ENCODE results near the gene NUDT9.
A peak's percentile ranks its signal among the peaks of the same experiment; 100 is the strongest.

The NUDT9 gene

GRCh38 chr4:87497159-87497558, 74.8 kb downstream of the NUDT9 start:
- TF ChIP-seq SUZ12 (IDR thresholded peaks at IDR 0.05) = no peak
- TF ChIP-seq SP1 (IDR thresholded peaks at IDR 0.05) = no peak
- TF ChIP-seq FOXA1 (IDR thresholded peaks at IDR 0.05) = no peak
- TF ChIP-seq BHLHE40 (IDR thresholded peaks at IDR 0.05; ENCODE audit: borderline replicate concordance) = no peak
- TF ChIP-seq ELF4 (IDR thresholded peaks at IDR 0.05) = no peak
- CTCF ChIA-PET = interaction anchor here (1.1 kb wide), 1 partner anchor 278 kb away, joined by 4 read pairs; no protein-coding TSS in a partner anchor
- POLR2A ChIA-PET = no interaction called here
- peak; percentile 30 for DNase-seq (ENCODE audit: extremely low spot score)

- CTCF ChIA-PET = interaction anchor here (1.1 kb wide), 1 partner anchor 278 kb away, joined by 4 read pairs; no protein-coding TSS in a partner anchor
- POLR2A ChIA-PET = interaction anchor here (0.7 kb wide), 1 partner anchor 437 kb away, joined by 3 read pairs; no protein-coding TSS in a partner anchor
- TF ChIP-seq PKNOX1 (IDR thresholded peaks at IDR 0.05) (no peak), BHLHE40 (IDR thresholded peaks at IDR 0.05; ENCODE audit: borderline replicate concordance) (no peak), L3MBTL2 (conservative IDR thresholded peaks at IDR 0.05) (no peak), CTBP1 (IDR thresholded peaks at IDR 0.05; ENCODE audit: borderline replicate concordance) (no peak), FOXM1 (IDR thresholded peaks at IDR 0.05; ENCODE audit: borderline replicate concordance) (no peak), ARNT (IDR thresholded peaks at IDR 0.05) (no peak), LEF1 (IDR thresholded peaks at IDR 0.05; ENCODE audit: borderline replicate concordance) (no peak), HDGF (IDR thresholded peaks at IDR 0.05; ENCODE audit: borderline replicate concordance) (no peak), FOXA1 (IDR thresholded peaks at IDR 0.05) (no peak), TARDBP (IDR thresholded peaks at IDR 0.05) (no peak), ZNF384 (IDR thresholded peaks at IDR 0.05) (no peak), SUZ12 (IDR thresholded peaks at IDR 0.05) (no peak), NFRKB (IDR thresholded peaks at IDR 0.05) (no peak), SP1 (IDR thresholded peaks at IDR 0.05) (no peak), FOXK2 (IDR thresholded peaks at IDR 0.05) (no peak), ELF4 (IDR thresholded peaks at IDR 0.05) (no peak)
- no peak for DNase-seq (ENCODE audit: extremely low spot score)
Measured at GRCh38 chr4:87497578-87497977, 75.2 kb downstream of the NUDT9 start.

GRCh38 chr4:87498446-87498900, 76.1 kb downstream of the NUDT9 start:
- POLR2A ChIA-PET = interaction anchor here (0.7 kb wide), 1 partner anchor 436 kb away, joined by 3 read pairs; no protein-coding TSS in a partner anchor
- TF ChIP-seq ARNT (IDR thresholded peaks at IDR 0.05) = no peak
- no peak for TF ChIP-seq HDGF (IDR thresholded peaks at IDR 0.05; ENCODE audit: borderline replicate concordance)
- TF ChIP-seq SP1 (IDR thresholded peaks at IDR 0.05) = no peak
- TF ChIP-seq BHLHE40 (IDR thresholded peaks at IDR 0.05; ENCODE audit: borderline replicate concordance) = no peak
- TF ChIP-seq FOXK2 (IDR thresholded peaks at IDR 0.05) = no peak
- no peak for TF ChIP-seq NFRKB (IDR thresholded peaks at IDR 0.05)
- TF ChIP-seq SUZ12 (IDR thresholded peaks at IDR 0.05) = no peak
- no peak for TF ChIP-seq L3MBTL2 (conservative IDR thresholded peaks at IDR 0.05)
- TF ChIP-seq PKNOX1 (IDR thresholded peaks at IDR 0.05) = no peak
- no peak for TF ChIP-seq ZNF384 (IDR thresholded peaks at IDR 0.05)
- no peak for TF ChIP-seq CTBP1 (IDR thresholded peaks at IDR 0.05; ENCODE audit: borderline replicate concordance)
- TF ChIP-seq ELF4 (IDR thresholded peaks at IDR 0.05) = no peak
- TF ChIP-seq LEF1 (IDR thresholded peaks at IDR 0.05; ENCODE audit: borderline replicate concordance) = no peak
- TF ChIP-seq TARDBP (IDR thresholded peaks at IDR 0.05) = no peak
- CTCF ChIA-PET = interaction anchor here (0.5 to 0.7 kb wide), 3 partner anchors 63 to 457 kb away, joined by 3 read pairs; no protein-coding TSS in a partner anchor
- DNase-seq (ENCODE audit: extremely low spot score) = no peak

GRCh38 chr4:87499403-87500091, 77.2 kb downstream of the NUDT9 start:
- ChIA-PET POLR2A (no interaction called here), CTCF (no interaction called here)
- TF ChIP-seq CTBP1 (IDR thresholded peaks at IDR 0.05; ENCODE audit: borderline replicate concordance) (no peak), LEF1 (IDR thresholded peaks at IDR 0.05; ENCODE audit: borderline replicate concordance) (no peak), FOXA1 (IDR thresholded peaks at IDR 0.05) (no peak), NFRKB (IDR thresholded peaks at IDR 0.05) (no peak), SP1 (IDR thresholded peaks at IDR 0.05) (no peak), FOXM1 (IDR thresholded peaks at IDR 0.05; ENCODE audit: borderline replicate concordance) (no peak), TARDBP (IDR thresholded peaks at IDR 0.05) (no peak), ZNF384 (IDR thresholded peaks at IDR 0.05) (no peak), ELF4 (IDR thresholded peaks at IDR 0.05) (no peak), SUZ12 (IDR thresholded peaks at IDR 0.05) (no peak)
- no peak for DNase-seq (ENCODE audit: extremely low spot score)

- no peak for DNase-seq (ENCODE audit: extremely low spot score)
- no peak for TF ChIP-seq LEF1 (IDR thresholded peaks at IDR 0.05; ENCODE audit: borderline replicate concordance)
- TF ChIP-seq SUZ12 (IDR thresholded peaks at IDR 0.05) = no peak
- no peak for TF ChIP-seq CTBP1 (IDR thresholded peaks at IDR 0.05; ENCODE audit: borderline replicate concordance)
- TF ChIP-seq ARNT (IDR thresholded peaks at IDR 0.05) = no peak
- TF ChIP-seq FOXM1 (IDR thresholded peaks at IDR 0.05; ENCODE audit: borderline replicate concordance) = no peak
- TF ChIP-seq FOXA1 (IDR thresholded peaks at IDR 0.05) = no peak
- TF ChIP-seq NFRKB (IDR thresholded peaks at IDR 0.05) = no peak
- CTCF ChIA-PET = no interaction called here
- POLR2A ChIA-PET = no interaction called here
Measured at GRCh38 chr4:87500092-87500462, 77.7 kb downstream of the NUDT9 start.

- DNase-seq (ENCODE audit: extremely low spot score) = no peak
- no peak for TF ChIP-seq L3MBTL2 (conservative IDR thresholded peaks at IDR 0.05)
- TF ChIP-seq NFRKB (IDR thresholded peaks at IDR 0.05) = no peak
- TF ChIP-seq ZNF384 (IDR thresholded peaks at IDR 0.05) = no peak
- no peak for TF ChIP-seq FOXK2 (IDR thresholded peaks at IDR 0.05)
- no peak for TF ChIP-seq LEF1 (IDR thresholded peaks at IDR 0.05; ENCODE audit: borderline replicate concordance)
- TF ChIP-seq FOXA1 (IDR thresholded peaks at IDR 0.05) = no peak
- ChIA-PET CTCF (no interaction called here), POLR2A (no interaction called here)
Measured at GRCh38 chr4:87502580-87503238, 80.3 kb downstream of the NUDT9 start.

Data from HEK293T (cell line).